Measurements from ENCODE around the gene DSCAML1.

GRCh38 chr11:117642835-117643234 lies 154.2 kb downstream of the DSCAML1 start:
- no peak for TF ChIP-seq CTCF (conservative IDR thresholded peaks at IDR 0.05; ENCODE audit: low read length)
- TF ChIP-seq EZH2phosphoT487 (IDR thresholded peaks at IDR 0.05; ENCODE audit: borderline replicate concordance, low read depth, low read length): no peak

All from OCI-LY7 (cell line).